ENCODE data around the gene TINAG.
"Not testable (repeated sequence)": the region's sequence is repeated elsewhere in the genome, so short reads cannot be mapped to it uniquely, and the experiment has no call there.

TINAG gene

GRCh38 chr6:54307439-54307910, 766 bp upstream of the TINAG start:
- no peak overlapping the region for H3K4me3 ChIP-seq (ENCODE audit: low read depth, low read length)
- no peak for TF ChIP-seq CTCF (IDR thresholded peaks at IDR 0.05; ENCODE audit: low read depth, low read length)

DNA sequence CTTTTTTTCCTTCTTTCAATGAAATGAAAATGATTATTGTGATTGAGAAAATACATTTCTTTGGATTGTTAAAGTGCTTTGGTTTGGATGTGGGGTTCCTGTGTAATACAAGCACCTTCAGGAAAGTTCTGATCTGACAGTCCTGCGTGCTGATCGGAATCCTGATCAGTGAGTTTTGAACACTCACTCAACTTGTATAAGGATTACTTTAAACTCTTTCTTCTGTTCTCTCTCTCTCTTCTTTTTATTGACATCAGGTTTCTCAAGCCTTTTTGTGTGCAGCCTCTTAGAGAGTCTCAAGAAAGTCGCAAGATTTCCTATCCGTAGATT, 710 bp downstream of the TINAG start:
- no peak for TF ChIP-seq CTCF (IDR thresholded peaks at IDR 0.05; ENCODE audit: low read depth, low read length)
- no peak overlapping the region for H3K4me3 ChIP-seq (ENCODE audit: low read depth, low read length)

DNA sequence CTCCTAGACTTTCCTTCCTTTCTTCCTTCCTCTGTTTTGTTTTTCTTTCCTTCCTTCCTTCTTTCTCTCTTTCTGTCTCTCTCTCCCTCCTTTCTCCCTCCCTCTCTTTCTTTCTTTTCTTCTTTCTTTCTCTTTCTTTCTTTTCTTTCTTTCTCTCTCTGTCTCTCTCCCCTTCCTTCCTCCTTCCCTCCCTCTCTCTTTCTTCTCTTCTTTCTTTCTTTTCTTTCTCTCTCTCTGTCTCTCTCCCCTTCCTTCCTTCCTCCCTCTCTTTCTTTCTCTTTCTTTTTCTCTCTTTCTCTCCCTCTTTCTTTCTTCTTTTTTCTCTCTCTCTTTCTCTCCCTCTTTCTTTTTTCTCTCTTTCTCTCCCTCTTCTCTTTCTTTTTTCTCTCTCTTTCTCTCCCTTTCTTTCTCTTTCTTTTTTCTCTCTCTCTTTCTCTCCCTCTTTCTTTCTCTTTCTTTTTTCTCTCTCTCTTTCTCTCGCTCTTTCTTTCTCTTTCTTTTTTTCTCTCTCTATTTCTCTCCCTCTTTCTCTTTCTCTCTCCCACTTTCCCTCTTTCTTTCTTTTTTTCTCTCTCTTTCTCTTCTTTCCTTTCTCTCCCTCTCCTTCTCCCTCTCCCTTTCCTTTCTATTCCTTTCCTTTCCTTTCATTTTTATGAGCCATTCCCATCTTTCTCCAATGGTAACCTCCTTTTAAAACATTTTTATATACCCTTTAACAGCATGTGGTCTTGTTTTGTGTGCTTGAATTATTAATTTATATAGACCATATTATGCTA, 2.3 kb downstream of the TINAG start:
- no peak for TF ChIP-seq CTCF (IDR thresholded peaks at IDR 0.05; ENCODE audit: low read depth, low read length)
- no peak overlapping the region for H3K4me3 ChIP-seq (ENCODE audit: low read depth, low read length)

- H3K4me3 ChIP-seq (ENCODE audit: low read depth, low read length), result no peak overlapping the region
- TF ChIP-seq CTCF (IDR thresholded peaks at IDR 0.05; ENCODE audit: low read depth, low read length), result no peak
Measured at GRCh38 chr6:54315656-54316055, 7.4 kb downstream of the TINAG start.

DNA sequence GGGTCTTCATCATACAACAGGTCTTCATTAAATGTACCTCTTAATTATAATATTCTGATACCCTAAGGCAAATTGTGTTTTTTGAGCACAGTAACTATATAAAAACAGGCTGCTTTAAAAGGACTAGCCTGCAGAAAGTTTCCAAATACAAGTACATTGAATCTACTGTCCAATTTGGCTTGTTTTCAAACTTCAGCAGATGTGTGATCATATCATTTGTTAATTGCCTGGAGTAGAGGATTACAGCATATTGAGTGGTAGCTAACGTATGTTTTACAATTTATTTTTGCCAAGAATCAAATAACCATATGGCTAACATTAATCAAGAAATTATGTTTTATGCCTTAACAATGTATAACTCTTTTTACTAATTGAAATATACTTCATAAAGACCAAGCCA, 12.6 kb downstream of the TINAG start:
- no peak for TF ChIP-seq CTCF (IDR thresholded peaks at IDR 0.05; ENCODE audit: low read depth, low read length)

GRCh38 chr6:54327631-54328030, 19.4 kb downstream of the TINAG start:
- TF ChIP-seq CTCF (IDR thresholded peaks at IDR 0.05; ENCODE audit: low read depth, low read length), result no peak
- H3K4me3 ChIP-seq (ENCODE audit: low read depth, low read length), result no peak overlapping the region

More for the DNA sequence above, 12.6 kb downstream of the TINAG start:
- no peak overlapping the region for H3K4me3 ChIP-seq (ENCODE audit: low read depth, low read length)

GRCh38 chr6:54331571-54331970, 23.3 kb downstream of the TINAG start:
- not testable (repeated sequence) for H3K4me3 ChIP-seq (ENCODE audit: low read depth, low read length)

- no peak overlapping the region for H3K4me3 ChIP-seq (ENCODE audit: low read depth, low read length)
- TF ChIP-seq CTCF (IDR thresholded peaks at IDR 0.05; ENCODE audit: low read depth, low read length), result no peak
Measured at GRCh38 chr6:54335871-54336270, 27.6 kb downstream of the TINAG start.

Measured in WI38 (cell line).